Stimulated activated naive B cell treated with anti-CD40 and anti-IgM and Interleukin-4, amounts not matched to agents 10 μg/mL and 1 μg/mL and 100 μg/mL, for 72 hours (primary cell): ENCODE results near the gene TMEM183A.
A peak's percentile ranks its signal among the peaks of the same experiment; 100 is the strongest.
"Not testable (repeated sequence)": the region's sequence is repeated elsewhere in the genome, so short reads cannot be mapped to it uniquely, and the experiment has no call there.

Experiments used
- ATAC-seq, 2 donors: fragments of 150-1000 bp; cut with Tn5 transposase; replicated peaks; 2 replicates each; pipeline ENCODE4 v1.10.0; 2021; ENCODE audit warnings: moderate library complexity in 1 of 2
- DNase-seq: peaks from one replicate; pipeline ENCODE4 v3.0.0; 2021
- H3K27ac Mint-ChIP-seq: one replicate; pipeline ENCODE4 v1.8.0; 2022; ENCODE audit warnings: mild to moderate bottlenecking, mixed read lengths
- H3K27me3 Mint-ChIP-seq, 2 donors: one replicate each; pipeline ENCODE4 v1.8.0; 2022; ENCODE audit warnings: mixed read lengths in 2 of 2
- H3K36me3 Mint-ChIP-seq, 2 donors: one replicate each; pipeline ENCODE4 v1.8.0; 2022; ENCODE audit warnings: mixed read lengths in 2 of 2, mild to moderate bottlenecking in 1 of 2
- H3K4me1 Mint-ChIP-seq, 2 donors: one replicate each; pipeline ENCODE4 v1.8.0; 2022; ENCODE audit warnings: mixed read lengths in 2 of 2, mild to moderate bottlenecking in 1 of 2
- H3K4me3 Mint-ChIP-seq, 2 donors: one replicate each; pipeline ENCODE4 v1.8.0; 2022; ENCODE audit warnings: mild to moderate bottlenecking in 2 of 2, mixed read lengths in 2 of 2, moderate library complexity in 1 of 2
- H3K9me3 Mint-ChIP-seq, 2 donors: one replicate each; pipeline ENCODE4 v1.8.0; 2022; ENCODE audit warnings: mixed read lengths in 2 of 2, mild to moderate bottlenecking in 1 of 2

TMEM183A gene

GRCh38 chr1:202974856-202975255, 32.3 kb upstream of the TMEM183A start:
- no peak for ATAC-seq

DNA sequence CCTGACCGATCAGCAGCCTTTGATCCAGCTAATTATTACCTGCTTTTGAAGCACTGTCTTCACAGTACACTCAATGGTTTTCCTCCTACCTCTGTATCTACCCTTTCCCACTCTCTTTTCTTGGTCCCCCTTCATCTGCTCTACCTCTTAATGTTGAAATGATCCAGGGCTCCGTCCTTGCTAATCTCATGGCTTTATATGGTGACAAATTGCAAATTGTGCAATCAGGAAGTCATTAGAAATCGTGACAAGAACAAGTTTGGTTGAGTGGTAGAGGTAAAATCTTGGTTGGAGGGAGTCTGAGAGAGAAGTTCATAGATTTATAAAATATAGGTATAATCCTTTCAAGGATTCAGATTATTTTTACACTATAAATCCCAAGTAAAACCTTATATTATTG, 30.5 kb upstream of the TMEM183A start:
- H3K27ac Mint-ChIP-seq, result no peak overlapping the region
- no peak overlapping the region for H3K4me3 Mint-ChIP-seq
- H3K9me3 Mint-ChIP-seq, result no peaks in the 10 kb centered on the region
- DNase-seq, result no peak
- H3K4me1 Mint-ChIP-seq, result peaks cover 0 to 7% of the 10 kb centered on the region in 2 donors
- no peak for ATAC-seq
- H3K27me3 Mint-ChIP-seq, result peaks cover 7 to 11% of the 10 kb centered on the region in 2 donors
- no peaks in the 10 kb centered on the region for H3K36me3 Mint-ChIP-seq

More at GRCh38 chr1:202974856-202975255, 32.3 kb upstream of the TMEM183A start:
- no peaks in the 10 kb centered on the region for H3K9me3 Mint-ChIP-seq
- no peak overlapping the region for H3K27ac Mint-ChIP-seq
- H3K36me3 Mint-ChIP-seq, result no peaks in the 10 kb centered on the region
- peaks cover 7 to 11% of the 10 kb centered on the region in 2 donors for H3K27me3 Mint-ChIP-seq
- H3K4me1 Mint-ChIP-seq, result peaks cover 0 to 12% of the 10 kb centered on the region in 2 donors
- DNase-seq, result no peak
- no peak overlapping the region for H3K4me3 Mint-ChIP-seq

- H3K36me3 Mint-ChIP-seq, result no peaks in the 10 kb centered on the region
- no peak overlapping the region for H3K4me3 Mint-ChIP-seq
- H3K27me3 Mint-ChIP-seq, result peaks cover 7 to 11% of the 10 kb centered on the region in 2 donors
- ATAC-seq (no peak), DNase-seq (no peak)
- no peaks in the 10 kb centered on the region for H3K9me3 Mint-ChIP-seq
- H3K27ac Mint-ChIP-seq, result no peak overlapping the region
- peaks cover 0 to 11% of the 10 kb centered on the region in 2 donors for H3K4me1 Mint-ChIP-seq
Observed at GRCh38 chr1:202979459-202979858, 27.7 kb upstream of the TMEM183A start.

DNA sequence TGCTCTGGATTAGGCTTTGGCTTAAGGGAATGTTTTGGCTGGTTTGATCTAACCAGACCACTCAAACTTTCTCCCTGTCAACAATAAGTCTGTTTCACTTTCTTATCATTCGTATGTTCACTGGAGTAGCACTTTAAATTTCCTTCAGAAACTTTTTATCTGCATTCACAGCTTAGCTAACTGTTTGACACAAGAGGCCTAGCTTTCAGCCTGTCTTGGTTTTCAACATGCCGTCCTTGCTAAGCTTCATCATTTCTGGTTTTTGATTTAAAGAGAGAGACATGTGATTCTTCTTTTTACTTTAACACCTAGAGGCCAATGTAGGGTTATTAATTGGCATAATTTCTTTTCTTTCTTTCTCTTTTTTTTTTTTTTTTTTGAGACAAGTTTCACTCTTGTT, 25.2 kb upstream of the TMEM183A start:
- H3K27me3 Mint-ChIP-seq, result peaks cover 0 to 7% of the 10 kb centered on the region in 2 donors
- H3K4me1 Mint-ChIP-seq, result peaks cover 0 to 11% of the 10 kb centered on the region in 2 donors
- H3K4me3 Mint-ChIP-seq, result no peak overlapping the region
- H3K36me3 Mint-ChIP-seq, result no peaks in the 10 kb centered on the region
- no peak overlapping the region for H3K27ac Mint-ChIP-seq
- ATAC-seq, result no peak
- no peak for DNase-seq
- no peaks in the 10 kb centered on the region for H3K9me3 Mint-ChIP-seq

GRCh38 chr1:202982715-202983430, 24.3 kb upstream of the TMEM183A start:
- H3K27me3 Mint-ChIP-seq, result peaks cover 0 to 7% of the 10 kb centered on the region in 2 donors
- H3K27ac Mint-ChIP-seq, result no peak overlapping the region
- no peak overlapping the region for H3K4me3 Mint-ChIP-seq
- no peak for ATAC-seq
- H3K4me1 Mint-ChIP-seq, result peaks cover 0 to 14% of the 10 kb centered on the region in 2 donors
- no peak for DNase-seq
- H3K9me3 Mint-ChIP-seq, result no peaks in the 10 kb centered on the region
- H3K36me3 Mint-ChIP-seq, result no peaks in the 10 kb centered on the region

DNA sequence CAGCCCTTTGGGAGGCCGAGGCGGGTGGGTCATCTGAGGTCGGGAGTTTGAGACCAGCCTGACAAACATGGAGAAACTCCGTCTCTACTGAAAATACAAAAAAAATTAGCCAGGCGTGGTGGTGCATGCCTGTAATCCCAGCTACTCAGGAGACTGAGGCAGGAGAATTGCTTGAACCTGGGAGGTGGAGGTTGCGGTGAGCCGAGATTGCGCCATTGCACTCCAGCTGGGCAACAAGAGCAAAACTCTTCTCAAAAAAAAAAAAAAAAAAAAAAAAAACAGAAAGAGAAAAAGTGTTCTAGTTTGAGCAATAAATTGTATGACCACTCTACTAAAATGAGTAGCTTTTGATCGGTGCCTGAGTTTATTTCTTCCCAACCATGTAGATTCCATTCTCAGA, 21.1 kb upstream of the TMEM183A start:
- H3K4me1 Mint-ChIP-seq, result peaks cover 15 to 43% of the 10 kb centered on the region in 2 donors
- not testable (repeated sequence) for H3K4me3 Mint-ChIP-seq, H3K27me3 Mint-ChIP-seq, H3K27ac Mint-ChIP-seq, H3K36me3 Mint-ChIP-seq, DNase-seq, ATAC-seq, H3K9me3 Mint-ChIP-seq

DNA sequence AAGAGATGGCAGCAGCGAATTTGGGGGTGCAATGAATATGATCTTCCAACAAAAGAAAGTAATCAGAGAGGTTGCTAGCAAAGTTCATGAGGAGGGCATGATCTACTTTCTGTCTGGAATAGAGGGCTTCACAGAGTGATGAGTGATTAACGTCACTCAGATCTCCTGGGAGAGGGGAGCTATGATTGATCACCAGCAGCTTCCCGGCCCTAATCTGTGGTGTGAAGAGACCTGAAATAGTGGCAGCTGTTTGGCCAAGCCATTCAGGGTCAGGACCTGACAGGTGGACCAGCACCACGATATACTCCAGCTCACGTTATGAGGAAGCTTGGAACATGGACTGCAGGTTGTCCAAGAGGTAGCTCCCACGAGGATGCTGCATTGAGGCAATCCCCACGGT, 19.9 kb upstream of the TMEM183A start:
- Mint-ChIP-seq H3K4me3 (no peak overlapping the region), H3K27ac (no peak overlapping the region)
- DNase-seq, result no peak

GRCh38 chr1:202987922-202988583, 19.1 kb upstream of the TMEM183A start:
- Mint-ChIP-seq H3K9me3 (peaks cover 2 to 5% of the 10 kb centered on the region in 2 donors), H3K4me1 (peaks cover 19 to 50% of the 10 kb centered on the region in 2 donors)
- ATAC-seq, result no peak

More for the DNA sequence above, 19.9 kb upstream of the TMEM183A start:
- Mint-ChIP-seq H3K9me3 (peaks cover 2 to 5% of the 10 kb centered on the region in 2 donors), H3K36me3 (peaks cover 2 to 3% of the 10 kb centered on the region in 2 donors), H3K27me3 (no peaks in the 10 kb centered on the region), H3K4me1 (peaks cover 19 to 49% of the 10 kb centered on the region in 2 donors)
- no peak for ATAC-seq

GRCh38 chr1:202989879-202990278, 17.3 kb upstream of the TMEM183A start:
- no peak for DNase-seq
- H3K4me3 Mint-ChIP-seq, result peak overlapping the region; percentile 61 to 65

More at GRCh38 chr1:202987922-202988583, 19.1 kb upstream of the TMEM183A start:
- Mint-ChIP-seq H3K27me3 (no peaks in the 10 kb centered on the region), H3K36me3 (peaks cover 2 to 3% of the 10 kb centered on the region in 2 donors), H3K4me3 (no peak overlapping the region), H3K27ac (peak overlapping the region; percentile 62)
- no peak for DNase-seq

GRCh38 chr1:202991112-202991511, 16.1 kb upstream of the TMEM183A start:
- H3K9me3 Mint-ChIP-seq, result peaks cover 2 to 5% of the 10 kb centered on the region in 2 donors
- DNase-seq (no peak), ATAC-seq (peak; percentile 83 to 85)
- peak overlapping the region; percentile 14 for H3K27ac Mint-ChIP-seq
- peak overlapping the region in 1 of 2 donors; percentile 33 for H3K4me3 Mint-ChIP-seq
- H3K4me1 Mint-ChIP-seq, result peaks cover 19 to 50% of the 10 kb centered on the region in 2 donors
- no peaks in the 10 kb centered on the region for H3K27me3 Mint-ChIP-seq
- H3K36me3 Mint-ChIP-seq, result peaks cover 2 to 3% of the 10 kb centered on the region in 2 donors

More at GRCh38 chr1:202989879-202990278, 17.3 kb upstream of the TMEM183A start:
- ATAC-seq, result peak; percentile 61 to 74
- peaks cover 2 to 5% of the 10 kb centered on the region in 2 donors for H3K9me3 Mint-ChIP-seq
- H3K27me3 Mint-ChIP-seq, result no peaks in the 10 kb centered on the region
- peaks cover 2 to 3% of the 10 kb centered on the region in 2 donors for H3K36me3 Mint-ChIP-seq
- peaks cover 19 to 50% of the 10 kb centered on the region in 2 donors for H3K4me1 Mint-ChIP-seq
- peak overlapping the region; percentile 65 for H3K27ac Mint-ChIP-seq

GRCh38 chr1:202994756-202995155, 12.4 kb upstream of the TMEM183A start:
- no peak overlapping the region for H3K4me3 Mint-ChIP-seq
- DNase-seq (no peak), ATAC-seq (no peak)
- H3K36me3 Mint-ChIP-seq, result peaks cover 1 to 3% of the 10 kb centered on the region in 2 donors
- H3K27ac Mint-ChIP-seq, result no peak overlapping the region
- no peaks in the 10 kb centered on the region for H3K27me3 Mint-ChIP-seq
- H3K4me1 Mint-ChIP-seq, result peaks cover 21 to 38% of the 10 kb centered on the region in 2 donors
- H3K9me3 Mint-ChIP-seq, result peaks cover under 1 to 5% of the 10 kb centered on the region in 2 donors

DNA sequence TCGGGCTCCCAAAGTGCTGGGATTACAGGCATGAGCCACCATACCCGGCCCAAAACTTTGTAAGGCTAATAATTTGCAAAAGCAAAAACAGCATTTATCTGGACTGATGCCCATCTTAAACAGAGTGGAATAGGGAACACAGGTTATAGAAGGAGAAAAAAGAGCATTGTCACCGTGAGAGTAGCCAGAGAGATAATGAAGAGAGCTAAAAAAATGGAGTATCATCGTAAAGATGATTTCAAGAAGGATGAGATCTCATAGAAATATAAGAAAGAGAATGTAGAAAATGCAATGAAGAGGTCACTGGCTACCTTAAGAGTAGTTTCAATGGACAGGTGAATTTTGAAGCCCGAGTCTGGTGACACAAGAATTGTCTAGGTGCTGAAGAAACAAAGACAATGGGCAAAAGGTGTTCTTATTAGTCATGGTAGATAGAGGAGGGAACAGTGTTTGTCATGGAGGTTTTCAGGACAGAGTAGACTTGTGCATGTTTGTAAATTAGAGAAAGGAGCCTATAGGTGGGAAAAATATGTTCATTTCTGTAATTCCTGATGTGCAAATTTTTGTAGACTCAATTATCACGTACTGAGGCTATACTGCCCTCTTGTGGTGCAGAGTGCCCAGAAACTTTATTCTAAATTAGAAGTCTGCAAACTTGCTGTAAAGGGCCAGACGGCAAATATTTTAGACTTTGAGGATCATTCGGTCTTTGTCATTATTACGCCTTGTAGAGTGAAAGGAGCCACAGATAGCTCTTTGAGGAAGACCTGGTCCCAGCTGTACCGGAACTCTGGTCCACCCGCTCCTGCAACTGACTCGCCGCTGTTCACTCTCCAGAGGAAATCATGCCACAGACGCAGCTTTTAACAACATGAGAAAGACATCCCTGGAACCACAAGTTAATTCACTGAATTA, 8.1 kb upstream of the TMEM183A start:
- Mint-ChIP-seq H3K27me3 (no peaks in the 10 kb centered on the region), H3K9me3 (no peaks in the 10 kb centered on the region)

DNA sequence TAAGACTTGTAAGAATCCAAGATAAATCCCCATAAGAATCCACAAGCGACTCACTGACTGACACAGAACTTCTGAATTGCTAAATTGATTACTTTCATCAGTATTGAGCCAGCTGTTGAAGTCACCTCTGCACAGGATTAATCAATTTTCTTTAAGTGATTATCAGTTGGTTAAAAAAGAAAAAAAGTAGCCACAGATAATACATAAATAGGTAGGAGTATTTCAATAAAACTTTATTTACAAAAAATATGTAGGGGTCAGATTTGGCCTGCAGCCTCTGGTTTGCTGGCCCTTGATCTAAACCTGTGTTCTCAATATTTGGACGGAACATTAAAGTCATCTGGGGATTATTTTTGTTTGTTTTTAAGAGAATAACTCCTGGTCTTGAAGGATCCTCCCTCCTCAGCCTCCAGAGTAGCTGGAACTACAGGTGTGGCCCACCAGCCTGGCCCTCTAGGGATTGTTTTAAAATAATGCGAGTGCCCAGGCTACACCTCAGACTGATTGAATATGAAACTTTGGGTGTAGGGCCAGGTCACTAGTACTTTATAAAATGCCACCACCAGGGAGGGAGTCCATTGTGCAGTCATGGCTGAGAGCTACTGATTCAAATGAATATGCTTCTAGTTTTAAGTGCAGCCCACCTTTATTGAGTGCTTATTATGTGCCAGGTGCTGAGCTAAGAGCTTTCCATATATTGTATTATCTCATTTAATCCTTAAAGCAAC, 6.8 kb upstream of the TMEM183A start:
- Mint-ChIP-seq H3K36me3 (no peaks in the 10 kb centered on the region), H3K4me1 (peaks cover 9 to 19% of the 10 kb centered on the region in 2 donors), H3K9me3 (no peaks in the 10 kb centered on the region), H3K4me3 (peak overlapping the region in 1 of 2 donors; percentile 80), H3K27ac (no peak overlapping the region), H3K27me3 (no peaks in the 10 kb centered on the region)
- ATAC-seq (peak; percentile 53 to 64), DNase-seq (no peak)

More for the DNA sequence above, 8.1 kb upstream of the TMEM183A start:
- ATAC-seq (peak; percentile 74 to 82), DNase-seq (peak; percentile 37)
- Mint-ChIP-seq H3K27ac (peak overlapping the region; percentile 2), H3K4me1 (peaks cover 9 to 17% of the 10 kb centered on the region in 2 donors), H3K4me3 (peak overlapping the region; percentile 63 to 80), H3K36me3 (no peaks in the 10 kb centered on the region)
